Liver (tissue), 9 donors: ENCODE results near the gene FMN1. TPM values are rescaled to one million over a fixed set of nuclear protein-coding genes. Genes with fewer than 3 reads are reported as not detected.

Source experiments
- DNase-seq: peaks from one replicate; pipeline ENCODE4 v3.0.0-alpha.2; 2017; ENCODE audit warnings: low spot score
- H3K27ac ChIP-seq, 2 donors: one replicate each; pipeline ENCODE4 v1.7.0; 2013; ENCODE audit warnings: inconsistent platforms in 2 of 2, low read length in 2 of 2, control low read depth in 1 of 2, low read depth in 1 of 2, mild to moderate bottlenecking in 1 of 2
- H3K27me3 ChIP-seq, 4 donors: one replicate each; pipeline versions ENCODE4 v1.6.1 to v1.7.0; 2013; ENCODE audit warnings: low read length in 3 of 4, inconsistent platforms in 1 of 4, mild to moderate bottlenecking in 1 of 4, moderate library complexity in 1 of 4; ENCODE audit not compliant: control insufficient read depth in 4 of 4, insufficient read depth in 4 of 4
- H3K36me3 ChIP-seq, 4 donors: one replicate each; pipeline versions ENCODE4 v1.6.1 to v1.7.0; 2013; ENCODE audit warnings: low read length in 3 of 4, mild to moderate bottlenecking in 3 of 4, low read depth in 1 of 4, moderate library complexity in 1 of 4; ENCODE audit not compliant: control insufficient read depth in 4 of 4, insufficient read depth in 3 of 4
- H3K4me1 ChIP-seq, 4 donors: one replicate each; pipeline versions ENCODE4 v1.6.1 to v1.7.0; 2013; ENCODE audit warnings: low read length in 3 of 4, mild to moderate bottlenecking in 3 of 4, moderate library complexity in 1 of 4; ENCODE audit not compliant: control insufficient read depth in 4 of 4, insufficient read depth in 4 of 4
- H3K4me3 ChIP-seq, 3 donors: one replicate each; pipeline versions ENCODE4 v1.6.1 to v1.7.0; 2013; ENCODE audit warnings: low read length in 3 of 3, control low read depth in 1 of 3, low read depth in 1 of 3, mild to moderate bottlenecking in 1 of 3
- H3K9ac ChIP-seq, 2 donors: one replicate each; pipeline ENCODE4 v1.7.0; 2013; ENCODE audit warnings: low read length in 2 of 2, mild to moderate bottlenecking in 2 of 2, moderate library complexity in 2 of 2, control low read depth in 1 of 2, low read depth in 1 of 2
- H3K9me3 ChIP-seq, 4 donors: one replicate each; pipeline versions ENCODE4 v1.6.1 to v1.7.0; 2013; ENCODE audit warnings: low read length in 3 of 4; ENCODE audit not compliant: control insufficient read depth in 4 of 4
- CTCF ChIP-seq: fragments of 150-350 bp; IDR thresholded peaks from 2 replicates; pipeline ENCODE4 v1.5.1; 2017; ENCODE audit warnings: improper control_type of control experiment, low read depth, low read length; ENCODE audit not compliant: missing input control
- EGR1 ChIP-seq, 2 donors: IDR thresholded peaks; 2 replicates each; pipeline ENCODE4 v1.6.1; 2016 to 2018; ENCODE audit warnings: antibody characterized with exemption in 2 of 2, low read depth in 2 of 2
- FOXA1 ChIP-seq: IDR thresholded peaks from 2 replicates; pipeline ENCODE4 v1.6.1; 2016; ENCODE audit warnings: antibody characterized with exemption
- FOXA2 ChIP-seq: IDR thresholded peaks from 2 replicates; pipeline ENCODE4 v1.6.1; 2016; ENCODE audit warnings: antibody characterized with exemption
- GABPA ChIP-seq, 2 donors: IDR thresholded peaks in 1 of 2; conservative IDR thresholded peaks in 1 of 2; 2 replicates each; pipeline ENCODE4 v1.6.1; 2016; ENCODE audit warnings: antibody characterized with exemption in 2 of 2, mild to moderate bottlenecking in 1 of 2, moderate library complexity in 1 of 2
- HNF4A ChIP-seq, 2 donors: conservative IDR thresholded peaks; 2 replicates each; pipeline ENCODE4 v1.6.1; 2016; ENCODE audit warnings: antibody characterized with exemption in 2 of 2, mild to moderate bottlenecking in 2 of 2
- HNF4G ChIP-seq: IDR thresholded peaks from 2 replicates; pipeline ENCODE4 v1.6.1; 2016; ENCODE audit warnings: antibody characterized with exemption
- JUND ChIP-seq, 2 donors: IDR thresholded peaks; 2 replicates each; pipeline ENCODE4 v1.6.1; 2016; ENCODE audit warnings: antibody characterized with exemption in 2 of 2
- NR2F2 ChIP-seq: IDR thresholded peaks from 2 replicates; pipeline ENCODE4 v1.6.1; 2016; ENCODE audit warnings: antibody characterized with exemption
- RAD21 ChIP-seq, 2 donors: IDR thresholded peaks; 2 replicates each; pipeline ENCODE4 v1.6.1; 2016; ENCODE audit warnings: antibody characterized with exemption in 2 of 2, mild to moderate bottlenecking in 2 of 2
- REST ChIP-seq: IDR thresholded peaks from 2 replicates; pipeline ENCODE4 v1.6.1; 2016; ENCODE audit warnings: antibody characterized with exemption, mild to moderate bottlenecking
- RXRA ChIP-seq, 2 donors: IDR thresholded peaks; 2 replicates each; pipeline ENCODE4 v1.6.1; 2017 to 2018; ENCODE audit warnings: antibody characterized with exemption in 2 of 2, mild to moderate bottlenecking in 1 of 2
- SP1 ChIP-seq: IDR thresholded peaks from 2 replicates; pipeline ENCODE4 v1.6.1; 2018; ENCODE audit warnings: antibody characterized with exemption, mild to moderate bottlenecking
- TAF1 ChIP-seq: conservative IDR thresholded peaks from 2 replicates; pipeline ENCODE4 v1.6.1; 2016; ENCODE audit warnings: antibody characterized with exemption, mild to moderate bottlenecking
- YY1 ChIP-seq: IDR thresholded peaks from 2 replicates; pipeline ENCODE4 v1.6.1; 2016; ENCODE audit warnings: antibody characterized with exemption, mild to moderate bottlenecking
- polyA plus RNA-seq, 2 donors: library from polyadenylated mRNA; stranded (reverse) in 1 of 2; unstranded in 1 of 2; fragments of 200-250 nt in 1 of 2; fragments of >200 nt in 1 of 2; fragmentation: Nextera tagmentation in 1 of 2; extraction: Ambion mirVana in 1 of 2; gene quantifications; one replicate each; pipeline versions ENCODE4 v1.2.1 to v1.2.3, GENCODE V29; 2013 to 2015
- total RNA-seq, 2 donors: library from RNA; depleted of rRNA; stranded (reverse); fragments of >200 nt; gene quantifications; one replicate each; pipeline ENCODE4 v1.2.3, GENCODE V29; 2014
- TF ChIP-seq, protein P1 (sequence below): IDR thresholded peaks from 2 replicates; pipeline ENCODE4 v1.6.1; 2016; ENCODE audit warnings: antibody characterized with exemption
- TF ChIP-seq, protein P2 (sequence below): IDR thresholded peaks from 2 replicates; pipeline ENCODE4 v1.6.1; 2016; ENCODE audit warnings: antibody characterized with exemption
- TF ChIP-seq, protein P3 (sequence below): IDR thresholded peaks from 2 replicates; pipeline ENCODE4 v1.6.1; 2016; ENCODE audit warnings: antibody characterized with exemption
- donor health status: healthy.
- donor health status: healthy.
- donor health status: healthy.
- donor health status: healthy.
- donor health status: healthy.

FMN1 gene
- total and polyA plus RNA-seq, 4 donors = 0.21 to 5.4 (median 0.53) TPM

- Histone ChIP-seq H3K9me3 (no peaks in the 10 kb centered on the region), H3K4me1 (no peaks in the 10 kb centered on the region), H3K27me3 (no peaks in the 10 kb centered on the region), H3K4me3 (no peak overlapping the region), H3K9ac (no peak overlapping the region), H3K27ac (no peak overlapping the region), H3K36me3 (no peaks in the 10 kb centered on the region)
- no peak for DNase-seq
- TF ChIP-seq RAD21 (IDR thresholded peaks at IDR 0.05) = no peak
- no peak for TF ChIP-seq NR2F2
- no peak for TF ChIP-seq GABPA (IDR thresholded peaks at IDR 0.05 in 1 of 2, conservative IDR thresholded peaks at IDR 0.05 in 1 of 2)
- TF ChIP-seq HNF4G = no peak
- TF ChIP-seq, protein P1, sequence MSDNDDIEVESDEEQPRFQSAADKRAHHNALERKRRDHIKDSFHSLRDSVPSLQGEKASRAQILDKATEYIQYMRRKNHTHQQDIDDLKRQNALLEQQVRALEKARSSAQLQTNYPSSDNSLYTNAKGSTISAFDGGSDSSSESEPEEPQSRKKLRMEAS = no peak
- no peak for TF ChIP-seq FOXA1
- no peak for TF ChIP-seq TAF1
- no peak for TF ChIP-seq REST
- no peak for TF ChIP-seq YY1
- TF ChIP-seq FOXA2 = no peak
- TF ChIP-seq EGR1 (IDR thresholded peaks at IDR 0.05; ENCODE audit: low read depth in 2 of 2) = no peak
- TF ChIP-seq, protein P2, sequence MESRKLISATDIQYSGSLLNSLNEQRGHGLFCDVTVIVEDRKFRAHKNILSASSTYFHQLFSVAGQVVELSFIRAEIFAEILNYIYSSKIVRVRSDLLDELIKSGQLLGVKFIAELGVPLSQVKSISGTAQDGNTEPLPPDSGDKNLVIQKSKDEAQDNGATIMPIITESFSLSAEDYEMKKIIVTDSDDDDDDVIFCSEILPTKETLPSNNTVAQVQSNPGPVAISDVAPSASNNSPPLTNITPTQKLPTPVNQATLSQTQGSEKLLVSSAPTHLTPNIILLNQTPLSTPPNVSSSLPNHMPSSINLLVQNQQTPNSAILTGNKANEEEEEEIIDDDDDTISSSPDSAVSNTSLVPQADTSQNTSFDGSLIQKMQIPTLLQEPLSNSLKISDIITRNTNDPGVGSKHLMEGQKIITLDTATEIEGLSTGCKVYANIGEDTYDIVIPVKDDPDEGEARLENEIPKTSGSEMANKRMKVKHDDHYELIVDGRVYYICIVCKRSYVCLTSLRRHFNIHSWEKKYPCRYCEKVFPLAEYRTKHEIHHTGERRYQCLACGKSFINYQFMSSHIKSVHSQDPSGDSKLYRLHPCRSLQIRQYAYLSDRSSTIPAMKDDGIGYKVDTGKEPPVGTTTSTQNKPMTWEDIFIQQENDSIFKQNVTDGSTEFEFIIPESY = no peak
- no peak for TF ChIP-seq SP1
- no peak for TF ChIP-seq JUND (IDR thresholded peaks at IDR 0.05)
- no peak for TF ChIP-seq HNF4A (conservative IDR thresholded peaks at IDR 0.05)
- no peak for TF ChIP-seq RXRA (IDR thresholded peaks at IDR 0.05)
- TF ChIP-seq, protein P3, sequence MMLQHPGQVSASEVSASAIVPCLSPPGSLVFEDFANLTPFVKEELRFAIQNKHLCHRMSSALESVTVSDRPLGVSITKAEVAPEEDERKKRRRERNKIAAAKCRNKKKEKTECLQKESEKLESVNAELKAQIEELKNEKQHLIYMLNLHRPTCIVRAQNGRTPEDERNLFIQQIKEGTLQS = no peak
- no peak for TF ChIP-seq CTCF
Observed at GRCh38 chr15:32817577-32817976, 376.9 kb downstream of the FMN1 start.
